ENCODE results near the gene NIPBL. TPM values are rescaled to one million over a fixed set of nuclear protein-coding genes. Genes with fewer than 3 reads are reported as not detected.
"Not testable (repeated sequence)": the region's sequence is repeated elsewhere in the genome, so short reads cannot be mapped to it uniquely, and the experiment has no call there.

NIPBL gene, protein sequence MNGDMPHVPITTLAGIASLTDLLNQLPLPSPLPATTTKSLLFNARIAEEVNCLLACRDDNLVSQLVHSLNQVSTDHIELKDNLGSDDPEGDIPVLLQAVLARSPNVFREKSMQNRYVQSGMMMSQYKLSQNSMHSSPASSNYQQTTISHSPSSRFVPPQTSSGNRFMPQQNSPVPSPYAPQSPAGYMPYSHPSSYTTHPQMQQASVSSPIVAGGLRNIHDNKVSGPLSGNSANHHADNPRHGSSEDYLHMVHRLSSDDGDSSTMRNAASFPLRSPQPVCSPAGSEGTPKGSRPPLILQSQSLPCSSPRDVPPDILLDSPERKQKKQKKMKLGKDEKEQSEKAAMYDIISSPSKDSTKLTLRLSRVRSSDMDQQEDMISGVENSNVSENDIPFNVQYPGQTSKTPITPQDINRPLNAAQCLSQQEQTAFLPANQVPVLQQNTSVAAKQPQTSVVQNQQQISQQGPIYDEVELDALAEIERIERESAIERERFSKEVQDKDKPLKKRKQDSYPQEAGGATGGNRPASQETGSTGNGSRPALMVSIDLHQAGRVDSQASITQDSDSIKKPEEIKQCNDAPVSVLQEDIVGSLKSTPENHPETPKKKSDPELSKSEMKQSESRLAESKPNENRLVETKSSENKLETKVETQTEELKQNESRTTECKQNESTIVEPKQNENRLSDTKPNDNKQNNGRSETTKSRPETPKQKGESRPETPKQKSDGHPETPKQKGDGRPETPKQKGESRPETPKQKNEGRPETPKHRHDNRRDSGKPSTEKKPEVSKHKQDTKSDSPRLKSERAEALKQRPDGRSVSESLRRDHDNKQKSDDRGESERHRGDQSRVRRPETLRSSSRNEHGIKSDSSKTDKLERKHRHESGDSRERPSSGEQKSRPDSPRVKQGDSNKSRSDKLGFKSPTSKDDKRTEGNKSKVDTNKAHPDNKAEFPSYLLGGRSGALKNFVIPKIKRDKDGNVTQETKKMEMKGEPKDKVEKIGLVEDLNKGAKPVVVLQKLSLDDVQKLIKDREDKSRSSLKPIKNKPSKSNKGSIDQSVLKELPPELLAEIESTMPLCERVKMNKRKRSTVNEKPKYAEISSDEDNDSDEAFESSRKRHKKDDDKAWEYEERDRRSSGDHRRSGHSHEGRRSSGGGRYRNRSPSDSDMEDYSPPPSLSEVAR (N-terminal part only)
- total RNA-seq, result 68.2 and 70.0 TPM in 2 replicates

DNA sequence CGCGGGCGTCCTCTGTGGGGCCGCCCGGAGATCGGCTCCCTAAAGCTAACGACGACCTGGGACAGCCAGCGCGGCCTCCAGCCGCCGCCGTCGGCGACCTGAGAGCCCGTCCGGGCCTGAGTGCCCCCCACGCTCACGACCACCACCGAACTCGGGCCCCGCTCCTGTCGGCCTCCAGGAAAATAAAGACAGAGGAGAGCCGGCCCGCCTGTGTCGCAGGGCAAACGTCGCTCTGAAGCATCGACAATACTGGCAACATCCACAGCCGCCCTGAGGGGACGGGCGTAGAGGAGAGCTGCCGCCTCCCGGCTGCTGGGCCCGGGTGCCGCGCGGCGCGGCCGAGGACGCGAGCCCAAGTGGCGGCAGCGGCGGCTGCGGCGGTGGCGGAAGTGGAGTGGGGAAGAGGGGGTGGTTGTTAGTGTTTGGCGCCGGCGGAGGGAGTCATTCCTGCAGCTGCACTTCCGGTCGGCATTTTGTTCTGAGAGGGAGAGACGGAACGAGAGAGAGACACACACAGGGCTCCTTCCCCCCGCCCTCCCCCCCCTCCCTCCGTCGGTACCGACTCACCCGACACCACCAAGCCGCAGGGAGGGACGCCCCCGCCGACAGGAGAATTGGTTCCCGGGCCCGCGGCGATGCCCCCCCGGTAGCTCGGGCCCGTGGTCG is at the start of gene NIPBL:
Gene NIPBL, plus strand, starts transcription at position 471 of the 666 bp plus-strand sequence. CDS start 76,928 bp downstream, outside the sequence.
- intact Hi-C loops (cut with micrococcal nuclease), result loop anchor here (1.0 to 10.0 kb wide), 11 partner anchors 68 to 1961 kb away; partner anchors contain the start of genes BRIX1, CPLANE1, IL7R and LMBRD2

DNA sequence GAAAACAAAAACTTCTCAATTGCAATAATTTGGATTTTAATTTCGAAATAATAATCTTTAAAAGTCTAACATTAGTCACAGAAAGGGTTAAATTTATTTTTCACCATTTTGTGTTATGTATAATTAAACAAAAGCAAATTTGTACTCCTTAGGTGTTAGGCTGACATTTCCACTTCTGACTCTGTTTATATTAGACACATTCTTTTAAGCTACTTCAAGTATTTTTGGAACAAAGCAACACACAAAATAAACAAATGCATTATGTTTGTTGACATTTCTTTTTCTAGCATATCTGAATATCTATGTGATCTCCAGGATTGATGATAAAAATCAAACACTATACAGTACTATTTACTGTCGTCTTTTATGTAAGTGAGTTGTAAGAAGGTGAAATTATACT is 44.3 kb upstream of the NIPBL start:
- intact Hi-C loops (cut with micrococcal nuclease), result no loop called here

DNA sequence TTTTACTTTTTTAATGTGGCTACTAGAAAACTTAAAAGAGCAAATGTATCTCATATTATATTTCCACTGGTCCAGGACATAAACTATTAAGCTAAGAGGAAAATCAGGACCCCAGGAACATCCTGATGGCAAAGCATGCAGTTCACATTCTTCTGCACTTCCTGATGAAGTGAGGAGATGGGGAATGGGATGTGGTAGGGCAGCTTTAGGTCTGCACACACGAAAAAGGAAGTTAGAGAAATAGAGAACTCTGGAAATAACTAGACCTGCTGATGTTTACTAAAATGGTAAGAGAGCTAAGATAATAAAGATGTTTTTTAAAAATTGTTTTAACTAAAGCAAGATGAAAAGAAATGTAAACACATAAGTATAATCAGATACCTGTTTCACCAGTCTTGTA is 39.7 kb upstream of the NIPBL start:
- intact Hi-C loops (cut with micrococcal nuclease), result no loop called here

DNA sequence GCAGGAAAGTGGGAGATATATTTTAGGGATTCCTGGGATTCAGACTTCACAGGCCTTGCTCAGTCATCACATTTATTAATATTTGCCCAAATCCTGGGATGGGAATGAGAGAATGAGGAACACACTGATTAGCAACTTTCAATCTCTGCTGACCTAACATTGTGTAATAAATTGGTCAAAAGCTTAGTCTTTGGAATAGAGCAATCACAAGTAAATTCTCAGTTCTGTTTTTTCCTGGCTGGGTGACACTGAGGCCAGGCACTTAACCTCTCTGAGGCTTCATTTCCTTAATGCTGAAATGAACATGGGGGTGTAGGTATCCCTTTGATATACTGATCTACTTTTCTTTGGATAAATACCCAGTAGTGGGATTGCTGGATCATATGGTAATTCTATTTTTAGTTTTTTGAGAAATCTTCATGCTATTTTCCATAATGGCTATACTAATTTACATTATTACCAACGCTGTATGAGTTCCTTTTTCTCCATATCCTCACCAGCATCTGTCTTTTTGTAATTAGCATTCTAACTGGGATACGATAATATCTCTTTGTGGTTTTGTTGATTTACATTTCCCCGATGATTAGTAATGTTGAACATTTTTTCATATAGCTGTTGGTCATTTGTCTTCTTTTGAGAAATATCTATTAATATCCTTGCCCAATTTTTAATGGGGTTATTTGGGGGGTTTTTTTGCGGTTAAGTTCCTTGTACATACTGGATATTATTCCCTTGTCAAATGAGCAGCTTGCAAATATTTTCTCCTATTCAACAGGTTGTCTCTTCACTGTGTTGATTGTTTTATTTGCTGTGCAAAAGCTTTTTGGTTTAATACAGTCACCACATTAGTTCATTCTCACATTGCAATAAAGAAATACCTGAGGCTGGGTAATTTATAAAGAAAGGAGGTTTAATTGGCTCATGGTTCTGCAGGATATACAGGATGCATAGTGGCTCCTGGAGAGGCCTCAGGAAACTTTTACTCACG is 36.8 kb upstream of the NIPBL start:
- intact Hi-C loops (cut with micrococcal nuclease), result no loop called here

DNA sequence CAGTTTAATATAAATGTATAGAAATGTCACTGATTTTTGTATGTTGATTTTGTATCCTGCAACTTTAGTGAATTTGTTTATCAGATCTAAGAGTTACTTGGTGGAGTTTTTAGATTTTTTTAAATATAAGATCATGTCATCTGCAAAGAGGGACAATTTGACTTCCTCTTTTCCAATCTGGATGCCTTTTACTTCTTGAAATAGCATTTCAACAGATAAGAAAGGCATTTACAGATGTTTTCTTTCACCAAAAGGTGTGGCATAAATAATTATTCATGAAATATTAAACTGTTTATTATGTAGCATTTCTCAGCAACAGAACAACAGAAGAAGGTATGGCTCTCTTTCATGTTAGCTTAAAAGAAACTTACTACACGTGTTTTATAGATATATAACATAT is 34.9 kb upstream of the NIPBL start:
- intact Hi-C loops (cut with micrococcal nuclease), result no loop called here

DNA sequence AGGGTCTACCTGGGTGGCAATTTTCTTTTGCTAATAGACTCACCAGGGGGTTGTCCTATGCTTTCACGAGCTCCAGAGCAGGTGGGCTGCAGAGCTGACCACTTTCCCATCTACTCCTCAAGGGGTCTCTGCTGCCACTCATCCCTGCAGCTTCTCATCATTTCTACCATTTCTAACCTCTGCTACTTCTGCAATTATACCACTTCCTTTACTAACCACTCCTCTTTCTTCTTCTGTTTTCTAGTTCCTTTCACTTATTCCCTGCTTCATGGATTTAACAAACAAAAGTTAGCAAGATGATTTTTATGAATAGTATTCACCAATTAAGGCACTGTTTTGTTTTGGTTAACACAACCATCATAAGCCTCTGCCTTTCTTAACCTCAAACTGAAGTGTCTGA is 34.5 kb upstream of the NIPBL start:
- intact Hi-C loops (cut with micrococcal nuclease), result no loop called here

DNA sequence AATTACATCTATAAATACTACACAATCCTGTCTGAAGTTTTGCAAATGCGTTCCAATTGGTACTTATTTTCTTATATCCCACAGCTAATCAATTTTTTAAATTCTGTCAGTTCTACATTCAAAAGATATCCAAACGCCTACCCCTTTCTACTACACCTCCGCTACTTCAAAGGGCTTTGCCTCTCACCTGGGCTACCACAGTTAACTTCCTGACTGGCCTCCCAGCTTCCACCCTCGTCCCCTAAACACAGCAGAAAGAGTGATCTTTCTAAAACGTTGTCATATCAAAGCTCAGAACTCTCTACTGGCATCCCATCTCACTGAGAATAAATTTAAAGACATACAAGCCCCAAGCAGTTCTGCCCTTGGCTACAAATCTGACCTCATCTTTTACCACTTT is 32.3 kb upstream of the NIPBL start:
- intact Hi-C loops (cut with micrococcal nuclease), result no loop called here

DNA sequence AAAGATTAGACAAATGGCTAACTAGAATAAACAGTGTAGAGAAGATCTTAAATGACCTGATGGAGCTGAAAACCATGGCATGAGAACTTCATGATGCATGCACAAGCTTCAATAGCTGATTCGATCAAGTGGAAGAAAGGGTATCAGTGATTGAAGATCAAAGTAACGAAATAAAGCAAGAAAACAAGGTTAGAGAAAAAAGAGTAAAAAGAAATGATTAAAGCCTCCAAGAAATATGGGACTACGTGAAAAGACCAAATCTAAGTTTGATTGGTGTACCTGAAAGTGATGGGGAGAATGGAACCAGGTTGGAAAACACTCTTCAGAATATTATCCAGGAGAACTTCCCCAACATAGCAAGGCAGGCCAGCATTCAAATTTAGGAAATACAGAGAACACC is 28.0 kb upstream of the NIPBL start:
- intact Hi-C loops (cut with micrococcal nuclease), result not testable (repeated sequence)

DNA sequence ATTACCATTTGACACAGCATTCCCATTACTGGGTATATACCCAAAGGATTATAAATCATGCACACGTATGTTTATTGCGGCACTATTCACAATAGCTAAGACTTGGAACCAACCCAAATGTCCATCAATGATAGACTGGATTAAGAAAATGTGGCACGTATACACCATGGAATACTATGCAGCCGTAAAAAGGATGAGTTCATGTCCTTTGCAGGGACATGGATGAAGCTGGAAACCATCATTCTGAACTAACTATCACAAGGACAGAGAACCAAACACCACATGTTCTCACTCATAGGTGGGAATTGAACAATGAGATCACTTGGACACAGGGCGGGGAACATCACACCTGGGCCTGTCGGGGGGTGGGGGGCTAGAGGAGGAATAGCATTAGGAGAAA is 23.7 kb upstream of the NIPBL start:
- intact Hi-C loops (cut with micrococcal nuclease), result not testable (repeated sequence)

DNA sequence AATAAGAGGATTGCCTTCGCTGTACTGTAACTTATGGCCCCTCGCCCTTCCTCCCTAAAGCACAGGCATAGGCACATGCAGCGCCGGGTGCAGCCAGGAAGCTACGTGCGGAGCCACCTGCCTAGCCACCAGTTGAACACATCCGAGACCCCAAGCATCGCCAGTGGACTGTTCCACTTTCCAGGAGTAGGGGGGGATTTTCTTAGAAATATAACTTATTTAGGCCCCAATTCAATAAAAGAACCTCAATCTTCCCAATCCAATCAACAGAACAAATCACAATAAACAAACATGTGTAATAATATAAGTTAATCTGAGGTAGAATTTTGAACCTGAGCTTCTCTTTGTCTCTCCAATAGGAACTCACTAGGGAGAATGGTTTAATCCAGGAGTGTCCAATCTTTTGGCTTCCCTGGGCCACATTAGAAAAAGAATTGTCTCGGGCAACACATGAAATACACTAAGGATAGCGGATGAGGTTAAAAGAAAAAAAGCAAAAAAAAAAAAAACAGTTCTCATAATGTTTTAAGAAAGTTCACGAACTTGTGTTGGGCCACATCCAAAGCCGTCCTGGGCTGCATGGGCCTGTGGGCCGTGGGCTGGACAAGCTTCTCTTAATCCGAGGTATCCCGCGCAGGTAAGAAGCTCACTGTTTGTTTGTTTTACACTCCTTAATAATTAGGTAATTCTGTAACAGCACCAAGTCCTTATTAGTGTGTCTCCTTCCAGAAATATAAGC is 22.0 kb upstream of the NIPBL start:
- intact Hi-C loops (cut with micrococcal nuclease), result no loop called here

DNA sequence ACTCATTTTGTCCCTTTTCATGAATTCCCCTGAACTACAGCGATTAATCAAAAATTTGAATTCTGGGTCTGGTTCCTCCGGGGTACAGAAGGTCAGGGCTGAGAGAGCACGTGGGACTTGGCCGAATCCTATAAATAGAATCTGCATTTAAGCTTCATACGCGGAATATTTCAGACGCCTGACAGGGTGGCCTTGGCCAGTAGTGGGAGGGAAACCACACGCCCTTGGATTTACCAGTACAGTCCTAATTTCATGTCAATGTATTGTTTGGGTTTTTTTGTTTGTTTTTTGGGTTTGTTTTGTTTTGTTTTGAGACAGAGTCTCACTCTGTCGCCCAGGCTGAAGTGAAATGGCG is 21.5 kb upstream of the NIPBL start:
- intact Hi-C loops (cut with micrococcal nuclease), result no loop called here

DNA sequence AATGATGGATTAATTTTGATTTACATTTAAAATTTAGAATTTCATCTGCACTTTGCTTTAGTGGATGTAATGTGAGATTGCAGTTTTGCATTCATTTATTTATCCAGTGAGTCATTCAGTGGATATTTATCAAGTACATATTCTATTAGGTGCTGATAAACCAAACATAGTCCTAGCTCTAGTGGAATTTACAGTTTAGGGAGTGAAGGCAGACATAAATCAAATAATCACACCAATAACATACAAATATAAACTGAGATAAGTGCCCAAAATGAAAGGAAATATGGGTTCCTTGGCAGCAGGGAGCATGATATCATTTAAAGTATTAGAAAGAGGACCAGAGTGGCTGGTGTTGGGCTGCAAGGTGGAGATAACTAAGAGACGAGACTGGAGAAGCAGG is 14.7 kb upstream of the NIPBL start:
- intact Hi-C loops (cut with micrococcal nuclease), result no loop called here

DNA sequence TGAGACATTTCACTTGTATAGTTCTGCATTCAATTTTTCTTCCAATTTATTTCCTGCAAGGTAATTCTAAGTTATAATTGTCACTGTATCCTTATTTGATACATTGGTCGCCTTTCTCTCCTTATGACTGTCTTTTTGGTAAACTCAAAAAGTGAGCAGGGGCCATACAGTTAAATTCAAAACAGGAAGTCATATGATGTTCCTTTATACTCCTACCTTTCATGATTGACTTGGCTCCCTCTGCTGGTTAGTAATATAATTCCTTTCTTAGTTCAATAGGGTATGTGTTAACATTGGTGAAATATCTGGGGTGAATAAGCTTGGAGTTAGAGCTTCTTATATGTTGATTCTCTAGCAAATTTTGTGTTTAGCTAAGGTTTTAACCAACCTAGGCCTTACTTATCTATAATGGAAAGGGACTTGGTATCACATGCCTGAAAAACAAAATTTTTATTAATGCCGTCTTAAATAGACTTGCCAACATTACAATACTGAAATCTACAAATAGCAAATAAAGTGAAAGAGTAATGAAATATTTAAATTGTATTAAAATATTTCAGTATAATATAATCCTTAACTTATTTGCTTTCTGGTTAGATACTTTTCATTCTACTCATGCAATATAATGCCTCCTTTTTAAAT is 6.0 kb upstream of the NIPBL start:
- intact Hi-C loops (cut with micrococcal nuclease), result loop anchor here (1.0 to 10.0 kb wide), 6 partner anchors 8 to 1196 kb away; no protein-coding TSS in a partner anchor

DNA sequence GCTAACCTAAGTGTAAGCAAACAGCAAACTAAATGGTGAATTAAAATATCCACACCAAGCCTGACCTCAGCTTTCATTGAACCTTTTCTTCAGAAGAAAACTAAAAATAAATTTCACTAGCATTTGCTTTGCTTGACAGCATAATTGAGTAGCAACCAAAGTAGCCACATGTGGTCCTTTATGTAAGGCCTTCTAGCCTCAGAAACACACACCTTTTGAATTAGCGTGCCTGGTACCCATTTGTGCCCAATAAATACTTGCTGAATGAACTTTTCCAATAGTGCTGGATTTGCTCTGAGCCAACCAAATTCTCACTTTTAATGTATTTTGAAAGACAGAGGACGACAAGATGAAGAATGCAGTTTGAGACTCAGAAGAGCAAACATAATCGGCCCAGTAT is 2.1 kb upstream of the NIPBL start:
- intact Hi-C loops (cut with micrococcal nuclease), result loop anchor here (10.0 kb wide), 2 partner anchors 1060 to 1200 kb away; no protein-coding TSS in a partner anchor

DNA sequence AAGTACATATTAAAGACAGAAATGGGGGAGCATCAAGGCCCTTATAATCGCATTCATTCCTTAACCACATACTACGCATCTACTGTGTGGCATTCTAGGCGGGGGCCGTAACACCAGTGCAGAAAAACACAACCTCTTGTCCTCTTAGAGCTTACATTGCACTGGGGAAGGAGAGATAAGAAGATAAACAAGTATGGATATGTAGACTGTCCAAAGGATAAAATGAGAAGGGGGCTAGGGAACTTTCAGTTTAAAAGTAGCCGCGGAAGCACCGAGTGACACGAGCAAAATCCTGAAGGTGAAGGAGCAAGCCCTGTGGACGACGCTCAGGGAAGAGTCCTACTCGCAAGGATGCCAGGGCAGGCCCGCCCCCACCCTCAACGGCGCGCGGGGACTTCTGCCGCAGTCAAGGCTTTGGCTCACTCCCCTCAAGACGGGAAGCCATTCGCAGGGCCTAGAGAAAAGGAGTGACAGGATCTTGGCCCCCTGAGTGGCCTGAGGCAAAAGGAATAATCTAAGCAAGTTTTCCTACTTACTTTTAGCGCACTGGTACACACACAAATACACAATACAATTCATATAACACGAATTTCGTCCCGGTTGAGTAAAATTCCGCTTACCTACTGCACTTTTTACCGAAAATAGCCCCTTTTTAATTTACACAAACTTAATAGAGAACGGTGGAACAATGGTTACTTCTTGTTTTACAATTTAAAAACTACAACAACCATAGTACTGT is 1.3 kb upstream of the NIPBL start:
- intact Hi-C loops (cut with micrococcal nuclease), result loop anchor here (5.0 to 10.0 kb wide), 6 partner anchors 322 to 1398 kb away; partner anchors contain the start of gene IL7R

DNA sequence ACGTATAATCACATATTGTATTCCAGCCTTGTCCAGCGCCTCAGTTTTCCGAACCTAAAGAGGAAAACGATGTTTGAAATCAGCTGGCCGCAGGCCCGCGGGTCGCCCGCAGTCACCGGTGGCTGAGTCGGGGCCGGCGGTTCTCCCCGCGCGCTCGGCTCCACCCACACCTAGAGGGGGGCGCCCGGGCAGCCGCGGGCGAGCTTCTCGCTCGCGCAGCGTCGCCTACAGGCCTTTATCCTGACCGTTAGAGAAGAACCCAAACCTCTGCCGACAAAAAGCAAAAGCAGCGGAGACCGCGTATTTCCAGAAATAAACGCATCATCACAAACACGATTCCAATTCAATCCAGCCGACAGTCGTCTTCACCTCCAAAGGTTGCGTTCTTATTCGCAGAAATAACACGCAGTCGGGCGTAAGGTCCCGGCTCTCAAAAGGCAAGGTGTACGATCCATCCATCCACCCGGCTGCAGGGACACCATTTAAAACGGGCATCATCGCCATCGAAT is 725 bp upstream of the NIPBL start:
- intact Hi-C loops (cut with micrococcal nuclease), result loop anchor here (1.0 to 10.0 kb wide), 11 partner anchors 68 to 1961 kb away; partner anchors contain the start of genes BRIX1, CPLANE1, IL7R and LMBRD2

DNA sequence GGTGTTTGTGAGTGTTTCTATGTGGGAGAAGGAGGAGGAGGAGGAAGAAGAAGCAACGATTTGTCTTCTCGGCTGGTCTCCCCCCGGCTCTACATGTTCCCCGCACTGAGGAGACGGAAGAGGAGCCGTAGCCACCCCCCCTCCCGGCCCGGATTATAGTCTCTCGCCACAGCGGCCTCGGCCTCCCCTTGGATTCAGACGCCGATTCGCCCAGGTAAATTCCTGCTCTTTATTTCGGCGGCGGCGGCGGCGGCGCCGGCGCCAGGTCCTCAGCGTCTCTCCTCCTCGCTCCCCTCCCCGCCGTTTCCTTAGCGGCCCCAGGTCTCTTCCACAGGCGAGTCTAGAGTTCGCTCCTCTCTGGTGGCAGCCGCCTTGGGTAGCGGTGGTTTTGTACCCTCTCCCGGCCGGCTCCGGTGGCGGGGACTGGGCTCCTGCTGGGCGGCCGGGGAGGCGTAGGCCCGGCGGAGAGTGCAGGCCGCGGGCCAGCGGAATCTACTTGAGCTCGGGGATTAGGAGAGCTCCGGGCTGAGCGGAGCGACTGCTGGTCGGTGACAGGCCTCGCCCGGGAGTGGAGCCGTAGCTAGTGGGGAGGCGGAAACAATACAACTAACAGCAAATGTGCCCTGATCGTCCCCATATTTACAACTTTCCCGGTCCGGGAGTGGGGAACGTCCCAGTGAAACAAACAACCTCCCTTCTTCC is 547 bp downstream of the NIPBL start:
- intact Hi-C loops (cut with micrococcal nuclease), result loop anchor here (1.0 to 10.0 kb wide), 13 partner anchors 67 to 1962 kb away; partner anchors contain the start of genes BRIX1, CPLANE1, IL7R and LMBRD2

Measured in T-helper 1 cell treated with Interleukin-12 subunit alpha and Interleukin-12 subunit beta and Interleukin-4 antibody, amounts not matched to agents 30 ng/mL and 1 ng/mL, for 36 hours (primary cell).